ENCODE results near the gene SKI.
A peak's percentile ranks its signal among the peaks of the same experiment; 100 is the strongest.

Gene SKI

DNA sequence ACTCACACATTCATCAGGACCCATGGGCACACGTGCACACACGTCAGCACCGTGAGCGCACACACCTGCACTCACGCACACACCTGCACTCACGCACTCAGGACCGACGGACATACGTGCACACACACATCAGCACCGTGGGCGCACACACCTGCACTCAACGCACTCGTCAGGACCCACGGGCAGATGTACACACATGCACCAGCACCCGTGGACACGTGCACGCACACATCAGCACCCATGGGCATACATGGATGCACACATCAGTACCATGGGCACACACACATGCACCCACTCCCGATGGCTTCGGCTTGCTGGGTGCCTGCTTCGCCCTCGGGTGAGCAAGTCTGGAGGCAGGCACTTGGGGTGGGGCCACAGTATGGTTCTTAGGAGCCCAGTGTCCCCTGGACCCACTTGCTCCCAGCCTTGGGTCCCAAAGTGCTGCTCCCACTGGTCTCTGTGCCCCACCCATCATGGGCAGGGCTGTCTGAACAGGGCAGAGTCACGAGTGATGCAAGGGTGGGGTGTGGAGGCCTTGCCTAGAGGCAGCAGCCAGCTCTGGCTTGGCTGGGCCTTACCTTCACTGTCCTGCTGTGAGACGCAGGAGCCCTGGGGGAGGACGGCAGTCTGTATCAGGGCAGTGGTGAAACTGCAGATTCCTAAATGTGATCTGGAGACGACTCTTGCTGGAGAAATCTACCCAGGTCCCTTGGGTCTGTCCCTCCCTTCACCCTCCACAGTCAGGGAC, 49.8 kb downstream of the SKI start:
- no peaks in the 10 kb centered on the region for H3K9me3 ChIP-seq (ENCODE audit: insufficient read depth, low read length, severe bottlenecking)
- H3K4me1 ChIP-seq (ENCODE audit: insufficient read depth, low read length) = peaks cover 32% of the 10 kb centered on the region
- peaks cover 7% of the 10 kb centered on the region for H3K36me3 ChIP-seq (ENCODE audit: insufficient read depth, low read length)
- H4K20me1 ChIP-seq (ENCODE audit: insufficient read depth, low read length) = peaks cover 64% of the 10 kb centered on the region
- H3K27ac ChIP-seq (ENCODE audit: low read length) = no peak overlapping the region
- no peak for DNase-seq
- H3K9ac ChIP-seq (ENCODE audit: low read depth, low read length) = no peak overlapping the region
- no peak for ATAC-seq (ENCODE audit: insufficient read depth, low read depth)
- H3K27me3 ChIP-seq (ENCODE audit: insufficient read depth, low read length, poor library complexity) = no peaks in the 10 kb centered on the region
- TF ChIP-seq, protein P1, sequence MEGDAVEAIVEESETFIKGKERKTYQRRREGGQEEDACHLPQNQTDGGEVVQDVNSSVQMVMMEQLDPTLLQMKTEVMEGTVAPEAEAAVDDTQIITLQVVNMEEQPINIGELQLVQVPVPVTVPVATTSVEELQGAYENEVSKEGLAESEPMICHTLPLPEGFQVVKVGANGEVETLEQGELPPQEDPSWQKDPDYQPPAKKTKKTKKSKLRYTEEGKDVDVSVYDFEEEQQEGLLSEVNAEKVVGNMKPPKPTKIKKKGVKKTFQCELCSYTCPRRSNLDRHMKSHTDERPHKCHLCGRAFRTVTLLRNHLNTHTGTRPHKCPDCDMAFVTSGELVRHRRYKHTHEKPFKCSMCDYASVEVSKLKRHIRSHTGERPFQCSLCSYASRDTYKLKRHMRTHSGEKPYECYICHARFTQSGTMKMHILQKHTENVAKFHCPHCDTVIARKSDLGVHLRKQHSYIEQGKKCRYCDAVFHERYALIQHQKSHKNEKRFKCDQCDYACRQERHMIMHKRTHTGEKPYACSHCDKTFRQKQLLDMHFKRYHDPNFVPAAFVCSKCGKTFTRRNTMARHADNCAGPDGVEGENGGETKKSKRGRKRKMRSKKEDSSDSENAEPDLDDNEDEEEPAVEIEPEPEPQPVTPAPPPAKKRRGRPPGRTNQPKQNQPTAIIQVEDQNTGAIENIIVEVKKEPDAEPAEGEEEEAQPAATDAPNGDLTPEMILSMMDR (IDR thresholded peaks at IDR 0.05; ENCODE audit: borderline replicate concordance, extremely low read depth, low read length, poor library complexity, severe bottlenecking) = no peak
- no peak for TF ChIP-seq EZH2 (IDR thresholded peaks at IDR 0.05; ENCODE audit: borderline replicate concordance, low read depth, low read length, severe bottlenecking)
- peaks cover 56% of the 10 kb centered on the region for H3K79me2 ChIP-seq (ENCODE audit: insufficient read depth, low read length)
- no peak overlapping the region for H2AFZ ChIP-seq (ENCODE audit: low read depth, low read length)
- no peak overlapping the region for H3K4me3 ChIP-seq (ENCODE audit: low read depth in 1 of 2, low read length in 2 of 2)
- H3K4me2 ChIP-seq (ENCODE audit: insufficient read depth, low read length) = no peak overlapping the region

DNA sequence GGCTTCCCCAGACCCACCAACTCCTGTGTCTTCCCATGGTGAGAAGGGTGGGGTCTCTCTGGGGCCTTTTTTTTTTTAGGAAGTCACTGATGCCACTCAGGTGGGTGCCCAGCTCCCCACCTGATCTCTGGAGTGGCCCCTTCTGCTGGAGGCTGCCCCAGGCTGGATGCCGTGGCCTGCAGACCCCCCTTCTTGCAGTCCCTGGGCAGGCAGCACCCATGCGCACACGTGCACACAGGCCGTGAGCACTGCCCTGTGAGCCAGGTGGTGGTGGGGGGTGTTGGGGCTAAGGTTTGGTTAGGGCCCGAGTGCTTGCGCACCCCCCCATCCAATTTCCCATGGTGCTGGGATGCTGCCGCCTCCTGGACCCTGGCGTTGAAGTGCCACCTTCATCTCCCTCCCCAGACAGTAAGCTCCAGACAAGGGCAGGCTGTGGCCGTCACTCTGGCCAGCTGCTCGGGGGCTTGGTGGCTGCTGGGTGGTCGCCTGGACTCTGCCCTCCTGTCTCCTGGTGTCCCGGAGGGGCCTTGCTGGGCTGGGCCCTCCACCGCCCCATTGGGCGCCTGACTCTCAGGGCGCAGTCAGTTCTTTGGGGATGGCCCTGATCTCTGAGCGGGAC, 50.6 kb downstream of the SKI start:
- Histone ChIP-seq H3K4me2 (ENCODE audit: insufficient read depth, low read length) (no peak overlapping the region), H3K27ac (ENCODE audit: low read length) (no peak overlapping the region), H3K9ac (ENCODE audit: low read depth, low read length) (no peak overlapping the region), H3K27me3 (ENCODE audit: insufficient read depth, low read length, poor library complexity) (no peaks in the 10 kb centered on the region), H3K79me2 (ENCODE audit: insufficient read depth, low read length) (peaks cover 51% of the 10 kb centered on the region), H3K9me3 (ENCODE audit: insufficient read depth, low read length, severe bottlenecking) (no peaks in the 10 kb centered on the region), H4K20me1 (ENCODE audit: insufficient read depth, low read length) (peaks cover 64% of the 10 kb centered on the region), H3K36me3 (ENCODE audit: insufficient read depth, low read length) (peaks cover 7% of the 10 kb centered on the region), H2AFZ (ENCODE audit: low read depth, low read length) (no peak overlapping the region), H3K4me3 (ENCODE audit: low read depth in 1 of 2, low read length in 2 of 2) (no peak overlapping the region), H3K4me1 (ENCODE audit: insufficient read depth, low read length) (peaks cover 32% of the 10 kb centered on the region)
- DNase-seq (no peak), ATAC-seq (ENCODE audit: insufficient read depth, low read depth) (no peak)
- TF ChIP-seq EZH2 (IDR thresholded peaks at IDR 0.05; ENCODE audit: borderline replicate concordance, low read depth, low read length, severe bottlenecking) = no peak
- TF ChIP-seq, protein P1 (IDR thresholded peaks at IDR 0.05; ENCODE audit: borderline replicate concordance, extremely low read depth, low read length, poor library complexity, severe bottlenecking) = no peak

DNA sequence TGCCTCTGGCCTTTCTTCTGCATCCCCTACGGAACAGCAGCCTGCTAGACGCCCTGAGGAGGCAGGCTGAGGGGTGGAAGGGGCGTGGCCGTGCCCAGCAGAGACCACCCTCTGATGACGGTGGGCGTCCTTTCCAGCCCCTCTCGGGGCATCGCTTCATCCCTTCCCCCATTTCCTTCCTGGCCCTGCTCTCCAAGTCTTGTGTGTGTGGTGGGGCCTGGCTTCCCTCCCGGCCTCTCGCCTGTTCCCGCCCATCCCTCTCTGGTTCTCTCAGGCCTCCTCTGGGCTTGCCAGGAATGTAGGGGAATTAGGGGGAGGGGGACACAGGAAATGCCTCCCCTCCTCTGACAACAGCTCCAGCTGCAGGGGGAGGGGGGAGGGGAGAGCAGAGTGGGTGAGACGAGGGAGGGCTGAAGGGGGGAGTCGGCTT, 51.1 kb downstream of the SKI start:
- peaks cover 64% of the 10 kb centered on the region for H4K20me1 ChIP-seq (ENCODE audit: insufficient read depth, low read length)
- no peak overlapping the region for H3K9ac ChIP-seq (ENCODE audit: low read depth, low read length)
- no peak overlapping the region for H2AFZ ChIP-seq (ENCODE audit: low read depth, low read length)
- DNase-seq = peak; percentile 35
- H3K4me1 ChIP-seq (ENCODE audit: insufficient read depth, low read length) = peaks cover 32% of the 10 kb centered on the region
- ATAC-seq (ENCODE audit: insufficient read depth, low read depth) = 0 out of 3 replicates have a peak, but pooled peaks have one; percentile 21
- no peaks in the 10 kb centered on the region for H3K9me3 ChIP-seq (ENCODE audit: insufficient read depth, low read length, severe bottlenecking)
- peaks cover 47% of the 10 kb centered on the region for H3K79me2 ChIP-seq (ENCODE audit: insufficient read depth, low read length)
- H3K4me3 ChIP-seq (ENCODE audit: low read depth in 1 of 2, low read length in 2 of 2) = no peak overlapping the region
- H3K27ac ChIP-seq (ENCODE audit: low read length) = no peak overlapping the region
- H3K4me2 ChIP-seq (ENCODE audit: insufficient read depth, low read length) = no peak overlapping the region
- TF ChIP-seq, protein P1 (IDR thresholded peaks at IDR 0.05; ENCODE audit: borderline replicate concordance, extremely low read depth, low read length, poor library complexity, severe bottlenecking) = no peak
- no peak for TF ChIP-seq EZH2 (IDR thresholded peaks at IDR 0.05; ENCODE audit: borderline replicate concordance, low read depth, low read length, severe bottlenecking)
- H3K27me3 ChIP-seq (ENCODE audit: insufficient read depth, low read length, poor library complexity) = no peaks in the 10 kb centered on the region
- peaks cover 7% of the 10 kb centered on the region for H3K36me3 ChIP-seq (ENCODE audit: insufficient read depth, low read length)
